Myocyte (in vitro differentiated cells): ENCODE results near the gene WRAP73. TPM values are rescaled to one million over a fixed set of nuclear protein-coding genes. Genes with fewer than 3 reads are reported as not detected.

ENCODE experiments used
- DNase-seq: peaks from one replicate; pipeline ENCODE4 v3.0.0-alpha.2; 2012; ENCODE audit warnings: low read depth
- total RNA-seq: library from RNA; depleted of rRNA; stranded (reverse); fragments of >200 nt; gene quantifications from 2 replicates; pipeline ENCODE4 v1.2.3, GENCODE V29; 2014

WRAP73 gene
- total RNA-seq, 1 donor from 2014 or later = 25.8 TPM

GRCh38 chr1:3681898-3682806 lies 32.2 kb upstream of the WRAP73 start:
- DNase-seq = no peak

DNA sequence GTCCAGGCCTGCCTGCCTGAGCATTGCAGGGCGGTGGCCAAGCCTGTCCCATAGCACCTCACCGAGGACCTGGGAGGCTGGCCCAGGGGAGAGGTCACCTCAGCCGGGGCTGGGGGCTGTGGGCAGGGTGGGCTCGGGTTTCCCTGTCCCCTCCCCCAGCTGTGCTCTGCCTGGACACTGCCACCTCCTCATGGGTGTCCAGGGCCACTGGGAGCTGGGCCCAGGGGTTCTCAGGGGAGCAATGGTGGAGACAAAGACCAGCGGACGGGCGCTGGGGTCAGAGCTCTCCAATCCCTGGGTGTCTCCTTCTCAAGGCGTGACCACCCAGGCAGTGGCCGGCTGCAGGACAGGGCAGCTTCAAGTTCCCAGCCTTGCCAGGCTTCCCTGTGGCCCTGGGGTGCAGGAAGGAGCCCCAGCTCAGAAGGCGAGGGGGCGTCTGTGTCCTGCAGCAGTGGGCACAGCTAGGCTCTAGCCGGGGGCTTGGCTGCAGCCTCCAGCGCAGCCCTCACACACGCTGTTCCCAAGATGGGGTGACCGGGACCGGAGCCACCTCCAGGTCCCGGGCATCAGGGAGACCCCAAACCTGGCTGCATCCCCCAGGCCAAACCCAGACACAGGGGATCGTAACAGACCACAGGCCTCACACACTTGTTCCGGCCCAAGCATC lies 31.5 kb upstream of the WRAP73 start:
- DNase-seq = no peak

DNA sequence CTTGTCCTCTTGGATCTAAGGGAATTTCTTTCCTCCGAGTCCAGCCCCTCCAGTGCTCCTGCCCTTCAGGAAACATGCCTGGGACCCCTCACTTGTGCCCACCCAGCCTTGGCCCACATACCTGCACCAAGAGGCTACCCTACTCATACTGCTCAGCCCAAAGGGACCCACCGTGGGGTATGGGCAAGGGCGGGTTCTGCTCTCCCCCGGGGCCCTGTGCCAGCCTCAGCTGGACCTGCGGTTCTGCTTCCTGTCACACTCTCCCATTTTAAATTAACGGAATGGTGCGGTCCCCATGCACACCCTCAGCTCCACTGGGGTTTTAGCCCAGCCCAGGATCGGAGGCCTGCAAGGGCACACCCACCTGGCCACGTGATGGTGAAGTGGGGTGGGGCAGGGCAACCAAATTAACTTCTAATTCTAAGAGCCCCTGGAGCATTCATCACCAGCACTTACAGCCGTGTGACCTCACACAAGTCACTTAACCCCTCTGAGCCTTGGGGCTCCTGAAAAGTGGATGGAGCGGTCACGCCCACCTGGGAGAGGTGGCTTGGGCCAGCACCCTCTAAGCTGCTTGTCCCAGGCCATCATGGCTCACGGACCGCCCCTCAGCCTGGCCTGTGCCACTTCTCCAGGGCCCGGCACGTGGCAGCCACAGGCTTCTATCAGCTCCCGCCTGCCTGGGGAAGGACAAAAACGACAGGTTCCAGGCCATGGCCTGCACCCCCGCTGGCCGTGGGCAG lies 30.8 kb upstream of the WRAP73 start:
- no peak for DNase-seq

DNA sequence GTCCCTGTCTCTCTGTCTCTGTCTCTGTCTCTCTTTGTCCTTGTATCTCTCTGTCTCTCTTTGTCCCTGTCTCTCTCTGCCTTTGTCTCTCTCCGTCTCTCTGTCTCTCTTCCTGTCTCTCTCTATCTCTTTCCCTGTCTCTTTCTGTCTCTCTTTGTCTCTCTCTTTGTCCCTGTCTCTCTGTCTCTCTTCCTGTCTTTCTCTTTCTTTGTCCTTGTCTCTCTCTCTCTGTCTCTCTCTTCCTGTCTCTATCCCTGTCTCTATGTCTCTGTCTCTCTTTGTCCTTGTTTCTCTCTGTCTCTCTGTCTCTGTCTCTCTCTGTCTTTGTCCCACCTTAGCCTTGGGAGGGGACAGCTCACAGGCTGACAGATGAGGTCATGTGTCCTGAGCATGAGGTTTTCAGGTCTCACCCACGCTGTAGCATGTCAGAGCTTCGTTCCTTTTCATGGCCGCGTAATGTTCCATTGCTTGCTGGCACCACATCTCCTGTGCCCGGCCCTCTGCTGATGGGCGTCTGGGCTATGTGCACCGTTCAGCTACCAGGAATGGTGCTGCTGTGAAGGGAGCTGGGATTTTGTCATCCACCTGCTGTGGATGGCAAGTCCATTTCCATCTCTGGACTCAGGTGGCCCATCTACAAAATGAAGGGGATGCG lies 30.0 kb upstream of the WRAP73 start:
- no peak for DNase-seq

DNA sequence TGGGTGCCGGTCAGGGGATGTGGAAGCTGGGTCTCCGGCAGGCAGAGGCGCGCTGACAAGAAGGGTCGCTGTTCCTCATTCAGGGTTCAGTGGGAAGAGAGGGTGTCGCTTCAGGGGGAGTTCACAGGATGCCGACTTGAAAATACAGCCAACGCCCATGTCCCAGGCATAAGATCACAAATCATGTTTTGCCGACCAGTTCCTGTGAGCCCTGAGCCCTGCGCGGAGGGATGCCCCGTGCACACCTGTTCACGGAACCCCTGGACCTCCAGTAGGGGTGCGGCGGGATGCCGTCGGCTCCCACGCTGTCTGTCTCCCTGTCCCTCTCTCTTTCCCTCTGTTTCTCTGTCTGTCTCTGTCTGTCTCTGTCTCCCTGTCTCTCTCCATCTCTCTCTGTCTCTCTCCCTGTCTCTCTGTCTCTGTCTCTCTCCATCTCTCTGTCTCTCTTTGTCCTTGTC lies 29.2 kb upstream of the WRAP73 start:
- DNase-seq = no peak

- no peak for DNase-seq
These were observed 28.6 kb upstream of the WRAP73 start for GRCh38 chr1:3678361-3679097.

GRCh38 chr1:3677484-3677883 lies 27.6 kb upstream of the WRAP73 start:
- DNase-seq = no peak

GRCh38 chr1:3676581-3677470 lies 26.9 kb upstream of the WRAP73 start:
- DNase-seq = no peak

- no peak for DNase-seq
These were observed 25.5 kb upstream of the WRAP73 start for GRCh38 chr1:3675436-3675835.

DNA sequence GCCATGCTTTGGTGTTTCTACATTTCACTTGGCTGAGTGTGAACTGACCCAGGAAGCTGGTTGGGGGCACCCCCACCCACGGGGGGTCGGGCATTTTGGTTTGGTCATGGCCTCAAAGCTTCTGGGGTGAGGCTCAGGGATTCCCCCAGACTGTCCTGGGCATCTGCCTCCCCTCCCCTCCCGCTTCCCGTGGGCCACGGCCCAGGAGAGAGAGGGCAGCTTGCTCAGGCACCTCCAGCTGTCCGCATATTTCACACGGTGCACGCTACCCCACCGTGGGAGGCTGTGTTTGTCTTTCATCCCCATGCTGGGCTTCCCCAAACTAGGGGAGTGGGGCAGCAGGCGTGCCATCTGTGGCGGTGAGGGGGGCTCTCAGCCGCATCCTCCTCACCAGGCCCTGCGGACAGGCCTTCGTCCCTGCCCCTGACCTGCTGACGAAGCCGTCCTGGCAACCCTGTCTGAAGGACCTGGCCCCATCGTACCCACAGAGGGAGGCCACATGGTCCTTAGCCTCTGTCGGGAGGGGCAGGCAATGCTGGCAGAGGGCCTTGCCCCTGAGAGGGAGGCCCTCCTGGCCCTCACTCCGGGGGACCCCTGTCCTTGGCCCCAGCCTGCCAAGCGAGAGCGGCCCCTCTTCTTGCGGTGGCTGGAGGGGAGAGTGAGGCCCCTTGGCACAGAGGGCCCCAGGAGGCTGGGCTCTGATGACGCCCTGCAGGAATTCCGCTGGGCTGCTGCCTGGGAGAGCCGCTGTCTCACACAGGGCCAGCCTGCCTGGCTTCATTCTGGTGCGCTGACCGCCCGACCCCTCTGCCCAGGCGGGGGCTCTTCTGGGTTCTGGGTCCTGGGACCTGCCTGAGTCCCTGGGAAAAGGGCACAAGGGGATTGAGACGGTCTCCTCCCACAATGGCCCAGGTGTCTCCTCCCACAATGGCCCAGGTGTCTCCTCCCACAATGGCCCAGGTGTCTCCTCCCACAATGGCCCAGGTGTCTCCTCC lies 24.5 kb upstream of the WRAP73 start:
- peak; percentile 85 for DNase-seq

DNA sequence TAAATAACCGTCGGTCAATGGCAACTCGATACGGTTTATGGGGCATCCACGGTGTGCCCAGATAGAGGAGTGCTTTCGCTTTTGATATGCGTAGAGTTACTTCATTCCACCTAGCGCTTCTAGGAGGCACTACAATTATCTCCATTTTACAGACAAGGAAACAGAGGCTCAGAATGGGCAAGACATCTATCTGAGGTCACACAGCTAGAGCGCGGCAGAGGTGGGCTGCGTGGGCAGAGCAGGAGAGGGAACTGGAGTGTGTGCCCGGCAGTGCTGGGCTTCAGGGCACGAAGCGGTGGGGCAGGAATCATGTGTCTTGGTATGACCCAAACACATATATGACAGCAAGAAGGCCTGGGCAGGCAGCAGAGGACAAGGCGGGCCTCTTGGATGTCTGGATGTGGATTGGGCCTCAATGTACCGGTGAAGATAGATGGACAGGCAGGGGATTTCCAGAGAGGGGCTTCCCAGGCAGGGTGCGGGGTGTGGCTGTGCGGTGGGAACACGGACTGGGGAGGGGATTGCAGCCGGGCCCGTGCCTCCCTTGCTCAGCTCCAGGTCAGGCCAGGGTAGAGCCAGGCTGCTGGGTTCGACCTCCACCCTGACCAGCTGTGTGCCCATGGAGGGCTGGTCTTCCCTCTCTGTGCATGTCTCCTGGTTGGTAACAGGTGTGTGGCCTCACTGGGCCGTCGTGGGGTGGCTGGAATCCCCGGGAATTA lies 23.6 kb upstream of the WRAP73 start:
- DNase-seq = no peak

GRCh38 chr1:3672971-3673361 lies 23.1 kb upstream of the WRAP73 start:
- no peak for DNase-seq

GRCh38 chr1:3672231-3672970 lies 22.5 kb upstream of the WRAP73 start:
- no peak for DNase-seq

DNA sequence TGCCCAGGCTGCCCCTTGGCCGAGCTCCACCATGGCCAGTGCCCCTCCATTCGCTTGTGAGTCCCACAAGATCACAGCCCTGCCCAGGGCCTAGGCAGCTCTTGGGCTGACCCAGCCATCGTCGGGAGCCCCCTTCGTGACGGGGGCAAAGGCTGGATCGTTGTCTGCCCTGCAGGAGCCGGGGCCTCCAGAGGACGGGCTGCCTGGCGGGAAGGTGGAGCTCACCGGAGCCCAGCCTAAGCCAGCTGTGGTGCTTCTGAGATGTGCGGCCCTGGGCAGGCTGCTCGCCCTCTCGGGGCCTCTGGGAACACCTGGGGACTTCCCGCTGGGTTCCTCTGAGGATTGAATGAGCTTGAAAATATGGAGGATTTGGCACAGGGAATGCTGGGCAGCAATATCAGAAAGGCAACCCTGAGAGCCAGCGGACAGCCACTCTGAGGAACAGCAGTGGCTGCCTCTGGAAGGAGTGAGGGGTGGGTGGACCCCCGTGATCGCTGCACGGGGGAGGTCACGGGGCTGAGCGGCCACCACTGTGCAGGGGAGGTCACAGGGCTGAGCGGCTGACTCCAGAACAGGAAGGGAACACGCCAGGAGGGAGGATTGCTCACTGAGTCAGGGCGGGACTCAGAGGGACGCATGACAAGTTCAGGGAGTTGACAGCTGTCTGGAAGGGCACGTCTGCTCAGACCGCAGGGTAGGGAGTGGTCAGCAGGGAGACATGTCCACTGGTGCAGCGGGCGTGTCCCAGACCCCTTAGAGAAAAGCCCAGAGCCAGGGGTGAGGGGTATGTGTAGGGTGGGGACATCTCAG lies 21.7 kb upstream of the WRAP73 start:
- DNase-seq = peak; percentile 97

GRCh38 chr1:3670823-3671265 lies 20.9 kb upstream of the WRAP73 start:
- no peak for DNase-seq

DNA sequence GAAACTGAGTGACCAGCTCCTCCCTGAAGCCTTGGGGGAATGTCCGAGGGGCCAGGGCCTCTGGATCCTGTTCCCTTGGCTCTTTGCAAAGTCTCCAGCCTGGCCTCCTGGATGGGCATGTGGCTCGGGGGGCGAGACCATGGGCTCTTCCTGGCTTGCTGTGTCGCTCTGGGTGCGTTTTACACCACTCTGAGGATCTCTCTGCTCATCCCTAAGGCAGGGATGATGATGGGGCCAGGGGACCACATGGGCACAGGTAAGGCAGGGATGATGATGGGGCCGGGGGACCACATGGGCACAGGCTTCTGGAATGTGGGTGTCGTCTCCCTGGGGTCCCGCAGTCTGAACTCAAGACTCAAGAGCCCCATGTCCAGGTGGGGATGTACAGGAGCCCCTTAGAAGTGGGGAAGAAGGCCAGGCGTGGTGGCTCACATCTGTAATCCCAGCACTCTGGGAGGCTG lies 20.1 kb upstream of the WRAP73 start:
- DNase-seq = no peak
